GM21717 (cell line): Measurements from ENCODE around the gene CACNG6.

ENCODE experiments used
- ATAC-seq: cut with Tn5 transposase; IDR thresholded peaks from one replicate; pipeline ENCODE4 v1.9.1; 2021; ENCODE audit warnings: mild to moderate bottlenecking, moderate library complexity; ENCODE audit not compliant: unreplicated experiment

The CACNG6 gene

GRCh38 chr19:53966931-53967330 lies 24.5 kb upstream of the CACNG6 start:
- no peak for ATAC-seq

GRCh38 chr19:53969366-53969765 lies 22.1 kb upstream of the CACNG6 start:
- no peak for ATAC-seq

GRCh38 chr19:53971673-53972072 lies 19.8 kb upstream of the CACNG6 start:
- no peak for ATAC-seq

- ATAC-seq, result no peak
These were observed 13.9 kb upstream of the CACNG6 start for GRCh38 chr19:53977429-53977990.

GRCh38 chr19:53977991-53978731 lies 13.3 kb upstream of the CACNG6 start:
- no peak for ATAC-seq

GRCh38 chr19:53978975-53979801 lies 12.2 kb upstream of the CACNG6 start:
- no peak for ATAC-seq

GRCh38 chr19:53980539-53981375 lies 10.7 kb upstream of the CACNG6 start:
- ATAC-seq, result no peak

GRCh38 chr19:53981376-53981951 lies 10.0 kb upstream of the CACNG6 start:
- ATAC-seq, result no peak

- ATAC-seq, result no peak
These were observed 9.4 kb upstream of the CACNG6 start for GRCh38 chr19:53982001-53982451.

GRCh38 chr19:53982611-53983010 lies 8.8 kb upstream of the CACNG6 start:
- ATAC-seq, result no peak

- no peak for ATAC-seq
These were observed 7.8 kb upstream of the CACNG6 start for GRCh38 chr19:53983457-53984289.

GRCh38 chr19:53985863-53986262 lies 5.6 kb upstream of the CACNG6 start:
- ATAC-seq, result no peak

- no peak for ATAC-seq
These were observed 2.5 kb upstream of the CACNG6 start for GRCh38 chr19:53988981-53989380.

- ATAC-seq, result no peak
These were observed 1.6 kb upstream of the CACNG6 start for GRCh38 chr19:53989600-53990533.

GRCh38 chr19:53992211-53992610 lies 774 bp downstream of the CACNG6 start:
- no peak for ATAC-seq

GRCh38 chr19:53992815-53993214 lies 1.4 kb downstream of the CACNG6 start:
- no peak for ATAC-seq

GRCh38 chr19:53993448-53993847 lies 2.0 kb downstream of the CACNG6 start:
- ATAC-seq, result no peak

GRCh38 chr19:53994811-53995210 lies 3.4 kb downstream of the CACNG6 start:
- ATAC-seq, result no peak

GRCh38 chr19:53998223-53998622 lies 6.8 kb downstream of the CACNG6 start:
- ATAC-seq, result no peak
